ENCODE results near the gene CD52. TPM values are rescaled to one million over a fixed set of nuclear protein-coding genes. Genes with fewer than 3 reads are reported as not detected.

The CD52 gene
- total and polyA plus RNA-seq, 2 of the 13 experiments (the other 11 are each of a cell fraction or from before 2014, with no cell fraction given) = 0.32 TPM; not detected in 1

DNA sequence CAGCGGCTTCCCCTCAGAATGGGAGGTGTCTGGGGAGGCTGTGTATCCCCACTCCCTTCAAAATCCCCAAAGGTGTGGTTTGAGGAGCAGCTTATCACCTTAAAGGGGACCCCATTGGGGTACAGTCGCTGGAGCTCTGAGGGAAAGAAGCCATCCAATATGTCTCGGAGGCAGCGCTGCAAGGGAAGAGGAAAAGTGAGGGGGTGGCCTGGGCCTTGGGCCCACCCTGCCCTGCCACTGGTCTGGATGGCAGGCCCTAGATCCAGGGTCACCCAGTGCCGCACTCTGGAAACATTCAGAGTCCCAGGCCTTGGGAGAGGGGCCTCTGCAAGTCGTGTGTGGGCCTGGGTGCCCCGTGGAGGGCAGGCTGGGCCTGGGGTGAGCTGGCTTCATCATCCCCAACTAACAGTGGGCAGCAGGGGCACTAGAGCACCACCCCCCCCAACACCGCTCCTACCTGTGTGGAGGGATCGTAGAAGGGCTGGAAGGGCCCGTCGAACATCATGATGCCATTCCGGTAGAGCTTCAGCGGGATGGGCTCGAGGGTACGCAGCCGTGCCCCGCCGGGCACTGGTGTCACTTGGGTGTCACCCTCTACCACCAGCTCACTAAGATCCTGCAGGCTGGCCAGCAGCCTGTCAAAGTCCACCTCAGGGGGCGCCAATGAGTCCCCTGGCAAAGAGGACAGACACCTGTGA lies 32.2 kb upstream of the CD52 start (continued):
- TF ChIP-seq PCBP1 (IDR thresholded peaks at IDR 0.05; ENCODE audit: borderline replicate concordance, low read depth, low read length) (0 out of 2 replicates have a peak, but pooled peaks have one; percentile 26), ZSCAN21 (CRISPR knock-in tag; IDR thresholded peaks at IDR 0.05; ENCODE audit: borderline replicate concordance) (0 out of 2 replicates have a peak, but pooled peaks have one; percentile 24), HMGXB4 (CRISPR knock-in tag; IDR thresholded peaks at IDR 0.05; ENCODE audit: borderline replicate concordance in 1 of 2, low read depth in 1 of 2) (peak in 1 of 2 experiments; percentile 11; a peak in 1 of 4 replicates), PITX1 (CRISPR knock-in tag; IDR thresholded peaks at IDR 0.05) (peak; percentile 28; the same call in 1 of the 2 replicates), AGO1 (IDR thresholded peaks at IDR 0.05; ENCODE audit: low read depth, low read length, poor library complexity, severe bottlenecking) (peak; percentile 40)
- TF ChIP-seq, protein P1, sequence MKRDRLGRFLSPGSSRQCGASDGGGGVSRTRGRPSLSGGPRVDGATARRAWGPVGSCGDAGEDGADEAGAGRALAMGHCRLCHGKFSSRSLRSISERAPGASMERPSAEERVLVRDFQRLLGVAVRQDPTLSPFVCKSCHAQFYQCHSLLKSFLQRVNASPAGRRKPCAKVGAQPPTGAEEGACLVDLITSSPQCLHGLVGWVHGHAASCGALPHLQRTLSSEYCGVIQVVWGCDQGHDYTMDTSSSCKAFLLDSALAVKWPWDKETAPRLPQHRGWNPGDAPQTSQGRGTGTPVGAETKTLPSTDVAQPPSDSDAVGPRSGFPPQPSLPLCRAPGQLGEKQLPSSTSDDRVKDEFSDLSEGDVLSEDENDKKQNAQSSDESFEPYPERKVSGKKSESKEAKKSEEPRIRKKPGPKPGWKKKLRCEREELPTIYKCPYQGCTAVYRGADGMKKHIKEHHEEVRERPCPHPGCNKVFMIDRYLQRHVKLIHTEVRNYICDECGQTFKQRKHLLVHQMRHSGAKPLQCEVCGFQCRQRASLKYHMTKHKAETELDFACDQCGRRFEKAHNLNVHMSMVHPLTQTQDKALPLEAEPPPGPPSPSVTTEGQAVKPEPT (CRISPR knock-in tag; IDR thresholded peaks at IDR 0.05; ENCODE audit: low read depth) = 0 out of 2 replicates have a peak, but pooled peaks have one; percentile 25

GRCh38 chr1:26286064-26286416 lies 31.7 kb upstream of the CD52 start:
- intact Hi-C loops (cut with micrococcal nuclease; ENCODE audit: unreplicated experiment) = no loop called here
- peaks cover 2% of the 10 kb centered on the region; the same call in 1 of the 2 replicates for H3K4me1 ChIP-seq (ENCODE audit: insufficient read depth, low read length)
- ATAC-seq (no peak), FAIRE-seq (no peak), DNase-seq (ENCODE audit: low spot score) (no peak)
- H3K79me2 ChIP-seq (ENCODE audit: insufficient read depth, low read length) = no peaks in the 10 kb centered on the region
- H3K9me3 ChIP-seq (ENCODE audit: low read length) = no peaks in the 10 kb centered on the region
- no peak overlapping the region for H3K27ac ChIP-seq (ENCODE audit: extremely low read length, insufficient read depth, low read length)
- H3K36me3 ChIP-seq (replicated peaks in 1 of 2; ENCODE audit: control insufficient read depth in 1 of 2, insufficient read depth in 2 of 2, low read length in 2 of 2) = no peaks in the 10 kb centered on the region; a peak in 1 of 5 replicates
- WGBS (ENCODE audit: low lambda C conversion rate) = 79% methylated on average over 1 of the region's 2 CpGs
- H3K9ac ChIP-seq (ENCODE audit: insufficient read depth, low read depth, low read length) = no peak overlapping the region
- H3K27me3 ChIP-seq (ENCODE audit: control insufficient read depth in 1 of 2, insufficient read depth in 2 of 2, low read length in 2 of 2) = no peaks in the 10 kb centered on the region
- H2AFZ ChIP-seq (ENCODE audit: low read length) = no peak overlapping the region
- no peak overlapping the region for H3K4me2 ChIP-seq (ENCODE audit: low read depth, low read length)
- no peaks in the 10 kb centered on the region for H4K20me1 ChIP-seq (ENCODE audit: insufficient read depth, low read length)
- ChIA-PET POLR2A (interaction anchor here (1.4 kb wide), 1 partner anchor 78 kb away, joined by 3 read pairs; no protein-coding TSS in a partner anchor), CTCF (ENCODE audit: low intra/inter-chr PET ratio, low total read pairs) (interaction anchor here (0.7 to 3.4 kb wide), 5 partner anchors 9 to 131 kb away, joined by 3 to 51 read pairs (median 22); no protein-coding TSS in a partner anchor)
- in situ Hi-C loops (cut with HindIII; ENCODE audit: extremely low pct_ligation_motif_present, low pct_unique_long_range_greater_than_20kb) = loop anchor here (5.0 kb wide), 1 partner anchor 76 kb away; no protein-coding TSS in a partner anchor
- H3K4me3 ChIP-seq (replicated peaks in 1 of 3; ENCODE audit: insufficient read depth in 1 of 3, low read depth in 2 of 3, low read length in 3 of 3) = no peak overlapping the region
- BruUV-seq (replicated peaks) = no TSS peak
- TF ChIP-seq ZSCAN20 (CRISPR knock-in tag; IDR thresholded peaks at IDR 0.05; ENCODE audit: borderline replicate concordance) = no peak
- TF ChIP-seq ZNF552 (CRISPR knock-in tag; IDR thresholded peaks at IDR 0.05; ENCODE audit: borderline replicate concordance) = no peak
- TF ChIP-seq CBX2 (IDR thresholded peaks at IDR 0.05; ENCODE audit: low read depth, low read length) = no peak
- no peak for TF ChIP-seq CBX2 (CRISPR knock-in tag; IDR thresholded peaks at IDR 0.05; ENCODE audit: low read depth)
- TF ChIP-seq RBM22 (optimal IDR thresholded peaks at IDR 0.05; ENCODE audit: low read length) = no peak
- TF ChIP-seq ZNF468 (CRISPR knock-in tag; IDR thresholded peaks at IDR 0.05) = no peak
- TF ChIP-seq TRIM24 (CRISPR knock-in tag; IDR thresholded peaks at IDR 0.05) = no peak
- no peak for TF ChIP-seq UBTF (CRISPR knock-in tag; IDR thresholded peaks at IDR 0.05)
- TF ChIP-seq SP5 (CRISPR knock-in tag; IDR thresholded peaks at IDR 0.05; ENCODE audit: borderline replicate concordance, low read depth) = no peak
- TF ChIP-seq ZNF629 (CRISPR knock-in tag; conservative IDR thresholded peaks at IDR 0.05) = no peak

All from HepG2 (cell line).